ENCODE data around the gene RBM48.
"Not testable (repeated sequence)": the region's sequence is repeated elsewhere in the genome, so short reads cannot be mapped to it uniquely, and the experiment has no call there.

- TF ChIP-seq, protein P1, sequence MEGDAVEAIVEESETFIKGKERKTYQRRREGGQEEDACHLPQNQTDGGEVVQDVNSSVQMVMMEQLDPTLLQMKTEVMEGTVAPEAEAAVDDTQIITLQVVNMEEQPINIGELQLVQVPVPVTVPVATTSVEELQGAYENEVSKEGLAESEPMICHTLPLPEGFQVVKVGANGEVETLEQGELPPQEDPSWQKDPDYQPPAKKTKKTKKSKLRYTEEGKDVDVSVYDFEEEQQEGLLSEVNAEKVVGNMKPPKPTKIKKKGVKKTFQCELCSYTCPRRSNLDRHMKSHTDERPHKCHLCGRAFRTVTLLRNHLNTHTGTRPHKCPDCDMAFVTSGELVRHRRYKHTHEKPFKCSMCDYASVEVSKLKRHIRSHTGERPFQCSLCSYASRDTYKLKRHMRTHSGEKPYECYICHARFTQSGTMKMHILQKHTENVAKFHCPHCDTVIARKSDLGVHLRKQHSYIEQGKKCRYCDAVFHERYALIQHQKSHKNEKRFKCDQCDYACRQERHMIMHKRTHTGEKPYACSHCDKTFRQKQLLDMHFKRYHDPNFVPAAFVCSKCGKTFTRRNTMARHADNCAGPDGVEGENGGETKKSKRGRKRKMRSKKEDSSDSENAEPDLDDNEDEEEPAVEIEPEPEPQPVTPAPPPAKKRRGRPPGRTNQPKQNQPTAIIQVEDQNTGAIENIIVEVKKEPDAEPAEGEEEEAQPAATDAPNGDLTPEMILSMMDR (IDR thresholded peaks at IDR 0.05), result not testable (repeated sequence)
- not testable (repeated sequence) for TF ChIP-seq POLR2A (IDR thresholded peaks at IDR 0.05)
Observed at GRCh38 chr7:92543542-92543941, 14.9 kb downstream of the RBM48 start.

Data from uterus (tissue), 2 donors.